Hindlimb muscle (tissue), 1 donor: Measurements from ENCODE around the gene TMEM91. TPM values are rescaled to one million over a fixed set of nuclear protein-coding genes. Genes with fewer than 3 reads are reported as not detected.

Experiments used
- polyA plus RNA-seq: library from polyadenylated mRNA; unstranded; fragments of 120-200 nt; gene quantifications from one replicate; pipeline ENCODE4 v1.2.1, GENCODE V29; 2013; ENCODE audit not compliant: insufficient read length

TMEM91 gene
- polyA plus RNA-seq, 1 donor, result 6.8 TPM

Other genes starting within 250 kb of the TMEM91 start
- 0.46 TPM for gene CYP2S1, start 183.3 kb upstream of the TMEM91 start, polyA plus RNA-seq
- 27.2 TPM for gene AXL, start 157.3 kb upstream of the TMEM91 start, polyA plus RNA-seq
- 166 TPM for gene HNRNPUL1, start 112.2 kb upstream of the TMEM91 start, polyA plus RNA-seq
- 39.8 TPM for gene CCDC97, start 66.4 kb upstream of the TMEM91 start, polyA plus RNA-seq
- 23.9 TPM for gene TGFB1, start 22.6 kb upstream of the TMEM91 start, polyA plus RNA-seq
- 2.0 TPM for gene B9D2, start 12.4 kb upstream of the TMEM91 start, polyA plus RNA-seq
- 17.6 TPM for gene EXOSC5, start 20.8 kb downstream of the TMEM91 start, polyA plus RNA-seq
- 35.2 TPM for gene BCKDHA, start 21.3 kb downstream of the TMEM91 start, polyA plus RNA-seq
- gene B3GNT8, start 50.8 kb downstream of the TMEM91 start, polyA plus RNA-seq, result 3.1 TPM
- 40.9 TPM for gene DMAC2, start 63.4 kb downstream of the TMEM91 start, polyA plus RNA-seq
- gene ERICH4, start 66.6 kb downstream of the TMEM91 start, polyA plus RNA-seq, result not detected
- 2.0 TPM for gene CEACAM21, start 199.6 kb downstream of the TMEM91 start, polyA plus RNA-seq